ENCODE results near the gene RBM7. TPM values are rescaled to one million over a fixed set of nuclear protein-coding genes. Genes with fewer than 3 reads are reported as not detected.

Gene RBM7
- total and polyA plus RNA-seq, 2 of the 13 experiments (the other 11 are each of a cell fraction or from before 2014, with no cell fraction given), result 30.5 to 32.3 TPM

- TF ChIP-seq, protein P1, sequence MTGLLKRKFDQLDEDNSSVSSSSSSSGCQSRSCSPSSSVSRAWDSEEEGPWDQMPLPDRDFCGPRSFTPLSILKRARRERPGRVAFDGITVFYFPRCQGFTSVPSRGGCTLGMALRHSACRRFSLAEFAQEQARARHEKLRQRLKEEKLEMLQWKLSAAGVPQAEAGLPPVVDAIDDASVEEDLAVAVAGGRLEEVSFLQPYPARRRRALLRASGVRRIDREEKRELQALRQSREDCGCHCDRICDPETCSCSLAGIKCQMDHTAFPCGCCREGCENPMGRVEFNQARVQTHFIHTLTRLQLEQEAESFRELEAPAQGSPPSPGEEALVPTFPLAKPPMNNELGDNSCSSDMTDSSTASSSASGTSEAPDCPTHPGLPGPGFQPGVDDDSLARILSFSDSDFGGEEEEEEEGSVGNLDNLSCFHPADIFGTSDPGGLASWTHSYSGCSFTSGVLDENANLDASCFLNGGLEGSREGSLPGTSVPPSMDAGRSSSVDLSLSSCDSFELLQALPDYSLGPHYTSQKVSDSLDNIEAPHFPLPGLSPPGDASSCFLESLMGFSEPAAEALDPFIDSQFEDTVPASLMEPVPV (CRISPR knock-in tag; IDR thresholded peaks at IDR 0.05), result 0 out of 2 replicates have a peak, but pooled peaks have one; percentile 55
- TF ChIP-seq CHD2 (IDR thresholded peaks at IDR 0.05; ENCODE audit: low read depth, low read length), result peak; percentile 9; the same call in 1 of the 2 replicates
- TF ChIP-seq BRD4 (CRISPR knock-in tag; IDR thresholded peaks at IDR 0.05), result 0 out of 2 replicates have a peak, but pooled peaks have one; percentile 20
- TF ChIP-seq DPF2 (CRISPR knock-in tag; IDR thresholded peaks at IDR 0.05; ENCODE audit: borderline replicate concordance, low read depth), result no peak
- no peak for TF ChIP-seq ZNF775 (CRISPR knock-in tag; IDR thresholded peaks at IDR 0.05; ENCODE audit: borderline replicate concordance)
- TF ChIP-seq DNMT3B (CRISPR knock-in tag; conservative IDR thresholded peaks at IDR 0.05), result no peak
- peak; percentile 51; the same call in 1 of the 2 replicates for TF ChIP-seq FOXA3 (CRISPR knock-in tag; IDR thresholded peaks at IDR 0.05)
- 0 out of 2 replicates have a peak, but pooled peaks have one; percentile 48 for TF ChIP-seq IRF9 (CRISPR knock-in tag; IDR thresholded peaks at IDR 0.05; ENCODE audit: borderline replicate concordance)
- 0 out of 2 replicates have a peak, but pooled peaks have one; percentile 43 for TF ChIP-seq ZC3H13 (CRISPR knock-in tag; IDR thresholded peaks at IDR 0.05)
- TF ChIP-seq GATAD2A (CRISPR knock-in tag; IDR thresholded peaks at IDR 0.05), result peak; percentile 9; the same call in 1 of the 2 replicates
- peak; percentile 62; the same call in 1 of the 2 replicates for TF ChIP-seq TBX2 (CRISPR knock-in tag; IDR thresholded peaks at IDR 0.05; ENCODE audit: borderline replicate concordance)
- peak; percentile 74; the same call in 1 of the 2 replicates for TF ChIP-seq ZNF782 (CRISPR knock-in tag; IDR thresholded peaks at IDR 0.05; ENCODE audit: borderline replicate concordance)
- TF ChIP-seq, protein P2, sequence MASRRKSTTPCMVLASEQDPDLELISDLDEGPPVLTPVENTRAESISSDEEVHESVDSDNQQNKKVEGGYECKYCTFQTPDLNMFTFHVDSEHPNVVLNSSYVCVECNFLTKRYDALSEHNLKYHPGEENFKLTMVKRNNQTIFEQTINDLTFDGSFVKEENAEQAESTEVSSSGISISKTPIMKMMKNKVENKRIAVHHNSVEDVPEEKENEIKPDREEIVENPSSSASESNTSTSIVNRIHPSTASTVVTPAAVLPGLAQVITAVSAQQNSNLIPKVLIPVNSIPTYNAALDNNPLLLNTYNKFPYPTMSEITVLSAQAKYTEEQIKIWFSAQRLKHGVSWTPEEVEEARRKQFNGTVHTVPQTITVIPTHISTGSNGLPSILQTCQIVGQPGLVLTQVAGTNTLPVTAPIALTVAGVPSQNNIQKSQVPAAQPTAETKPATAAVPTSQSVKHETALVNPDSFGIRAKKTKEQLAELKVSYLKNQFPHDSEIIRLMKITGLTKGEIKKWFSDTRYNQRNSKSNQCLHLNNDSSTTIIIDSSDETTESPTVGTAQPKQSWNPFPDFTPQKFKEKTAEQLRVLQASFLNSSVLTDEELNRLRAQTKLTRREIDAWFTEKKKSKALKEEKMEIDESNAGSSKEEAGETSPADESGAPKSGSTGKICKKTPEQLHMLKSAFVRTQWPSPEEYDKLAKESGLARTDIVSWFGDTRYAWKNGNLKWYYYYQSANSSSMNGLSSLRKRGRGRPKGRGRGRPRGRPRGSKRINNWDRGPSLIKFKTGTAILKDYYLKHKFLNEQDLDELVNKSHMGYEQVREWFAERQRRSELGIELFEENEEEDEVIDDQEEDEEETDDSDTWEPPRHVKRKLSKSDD (CRISPR knock-in tag; IDR thresholded peaks at IDR 0.05; ENCODE audit: low read depth), result no peak
- no peak for TF ChIP-seq NFKBIZ (CRISPR knock-in tag; IDR thresholded peaks at IDR 0.05)
- TF ChIP-seq, protein P3, sequence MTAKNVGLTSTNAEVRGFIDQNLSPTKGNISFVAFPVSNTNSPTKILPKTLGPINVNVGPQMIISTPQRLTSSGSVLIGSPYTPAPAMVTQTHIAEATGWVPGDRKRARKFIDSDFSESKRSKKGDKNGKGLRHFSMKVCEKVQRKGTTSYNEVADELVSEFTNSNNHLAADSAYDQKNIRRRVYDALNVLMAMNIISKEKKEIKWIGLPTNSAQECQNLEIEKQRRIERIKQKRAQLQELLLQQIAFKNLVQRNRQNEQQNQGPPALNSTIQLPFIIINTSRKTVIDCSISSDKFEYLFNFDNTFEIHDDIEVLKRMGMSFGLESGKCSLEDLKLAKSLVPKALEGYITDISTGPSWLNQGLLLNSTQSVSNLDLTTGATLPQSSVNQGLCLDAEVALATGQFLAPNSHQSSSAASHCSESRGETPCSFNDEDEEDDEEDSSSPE (CRISPR knock-in tag; IDR thresholded peaks at IDR 0.05), result peak; percentile 64; the same call in 1 of the 2 replicates
- TF ChIP-seq PATZ1 (CRISPR knock-in tag; IDR thresholded peaks at IDR 0.05), result peak; percentile 61
- no peak for TF ChIP-seq CCAR2 (optimal IDR thresholded peaks at IDR 0.05; ENCODE audit: low read depth, low read length)
- TF ChIP-seq ZBTB42 (CRISPR knock-in tag; IDR thresholded peaks at IDR 0.05), result 0 out of 2 replicates have a peak, but pooled peaks have one; percentile 79
- no peak; the same call in 1 of the 2 replicates for TF ChIP-seq YEATS4 (CRISPR knock-in tag; IDR thresholded peaks at IDR 0.05; ENCODE audit: borderline replicate concordance)
Observed at GRCh38 chr11:114439229-114440120, 39.0 kb downstream of the RBM7 start, which contains the start of gene REXO2 (continued).
